HFFc6 (cell line): ENCODE measurements around the gene SUSD3. TPM values are rescaled to one million over a fixed set of nuclear protein-coding genes. Genes with fewer than 3 reads are reported as not detected.

Experiments used
- DNase-seq: peaks from one replicate; pipeline ENCODE4 v3.0.0-alpha.2; 2018
- H3K27ac Mint-ChIP-seq: 2 replicates; pipeline ENCODE4 v1.8.0; 2020; ENCODE audit warnings: mild to moderate bottlenecking, mixed read lengths
- H3K27me3 Mint-ChIP-seq: 2 replicates; pipeline ENCODE4 v1.8.0; 2021; ENCODE audit warnings: mild to moderate bottlenecking, moderate library complexity, mixed read lengths; ENCODE audit not compliant: insufficient read depth
- H3K36me3 Mint-ChIP-seq: 2 replicates; pipeline ENCODE4 v1.8.0; 2021; ENCODE audit warnings: low read depth, mixed read lengths
- H3K4me1 Mint-ChIP-seq: 2 replicates; pipeline ENCODE4 v1.8.0; 2020; ENCODE audit warnings: low read depth, mixed read lengths
- H3K4me3 Mint-ChIP-seq: 2 replicates; pipeline ENCODE4 v1.8.0; 2020; ENCODE audit warnings: mild to moderate bottlenecking, moderate library complexity, mixed read lengths
- H3K9me3 Mint-ChIP-seq: 2 replicates; pipeline ENCODE4 v1.8.0; 2020; ENCODE audit warnings: mild to moderate bottlenecking, mixed read lengths
- long read RNA-seq: library from polyadenylated mRNA; unstranded; transcript quantifications from one replicate; pipeline ENCODE4 v2.0.0, GENCODE V29; 2019
- total RNA-seq, 6 experiments: library from RNA; stranded (reverse); fragmentation: NEBNext Ultra II Directional; extraction: Animal tissue kit (Norgen Biotek cat#: 25700); gene quantifications; 2 replicates in 1 of 6; 3 replicates in 5 of 6; pipeline ENCODE4 v1.2.3, GENCODE V29; 2021
- TF ChIP-seq, protein P1 (sequence below): fragments of 200-600 bp; sonication (generic); IDR thresholded peaks from 2 replicates; pipeline ENCODE4 v1.5.0; 2021; ENCODE audit warnings: antibody characterized with exemption, mild to moderate bottlenecking

The SUSD3 gene
- under 1 TPM in 2 of 6 experiments, not detected in 4; 0.28 to 0.76 TPM for total RNA-seq
- long read RNA-seq, partial matches to known transcripts, result 0 of 1 reads
- long read RNA-seq, other reads (novel, unspliced or antisense), result 1 of 1 reads

- no peak within 1 kb of the TSS for H3K27ac Mint-ChIP-seq
- H3K4me1 Mint-ChIP-seq, result peaks cover 17% of the 10 kb centered on the region
- H3K9me3 Mint-ChIP-seq, result no peaks in the 10 kb centered on the region
- no peak for DNase-seq
- H3K27me3 Mint-ChIP-seq, result peaks cover 10% of the 10 kb centered on the region; the same call in 1 of the 2 replicates
- no peak within 1 kb of the TSS for H3K4me3 Mint-ChIP-seq
- H3K36me3 Mint-ChIP-seq, result no peaks in the 10 kb centered on the region
- TF ChIP-seq, protein P1, sequence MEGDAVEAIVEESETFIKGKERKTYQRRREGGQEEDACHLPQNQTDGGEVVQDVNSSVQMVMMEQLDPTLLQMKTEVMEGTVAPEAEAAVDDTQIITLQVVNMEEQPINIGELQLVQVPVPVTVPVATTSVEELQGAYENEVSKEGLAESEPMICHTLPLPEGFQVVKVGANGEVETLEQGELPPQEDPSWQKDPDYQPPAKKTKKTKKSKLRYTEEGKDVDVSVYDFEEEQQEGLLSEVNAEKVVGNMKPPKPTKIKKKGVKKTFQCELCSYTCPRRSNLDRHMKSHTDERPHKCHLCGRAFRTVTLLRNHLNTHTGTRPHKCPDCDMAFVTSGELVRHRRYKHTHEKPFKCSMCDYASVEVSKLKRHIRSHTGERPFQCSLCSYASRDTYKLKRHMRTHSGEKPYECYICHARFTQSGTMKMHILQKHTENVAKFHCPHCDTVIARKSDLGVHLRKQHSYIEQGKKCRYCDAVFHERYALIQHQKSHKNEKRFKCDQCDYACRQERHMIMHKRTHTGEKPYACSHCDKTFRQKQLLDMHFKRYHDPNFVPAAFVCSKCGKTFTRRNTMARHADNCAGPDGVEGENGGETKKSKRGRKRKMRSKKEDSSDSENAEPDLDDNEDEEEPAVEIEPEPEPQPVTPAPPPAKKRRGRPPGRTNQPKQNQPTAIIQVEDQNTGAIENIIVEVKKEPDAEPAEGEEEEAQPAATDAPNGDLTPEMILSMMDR, result no peak
Observed at GRCh38 chr9:93058355-93059010, at the start of gene SUSD3. Gene SUSD3 (plus strand): TSS chr9:93058701. CDS start chr9:93058743, 42 bp downstream.

DNA sequence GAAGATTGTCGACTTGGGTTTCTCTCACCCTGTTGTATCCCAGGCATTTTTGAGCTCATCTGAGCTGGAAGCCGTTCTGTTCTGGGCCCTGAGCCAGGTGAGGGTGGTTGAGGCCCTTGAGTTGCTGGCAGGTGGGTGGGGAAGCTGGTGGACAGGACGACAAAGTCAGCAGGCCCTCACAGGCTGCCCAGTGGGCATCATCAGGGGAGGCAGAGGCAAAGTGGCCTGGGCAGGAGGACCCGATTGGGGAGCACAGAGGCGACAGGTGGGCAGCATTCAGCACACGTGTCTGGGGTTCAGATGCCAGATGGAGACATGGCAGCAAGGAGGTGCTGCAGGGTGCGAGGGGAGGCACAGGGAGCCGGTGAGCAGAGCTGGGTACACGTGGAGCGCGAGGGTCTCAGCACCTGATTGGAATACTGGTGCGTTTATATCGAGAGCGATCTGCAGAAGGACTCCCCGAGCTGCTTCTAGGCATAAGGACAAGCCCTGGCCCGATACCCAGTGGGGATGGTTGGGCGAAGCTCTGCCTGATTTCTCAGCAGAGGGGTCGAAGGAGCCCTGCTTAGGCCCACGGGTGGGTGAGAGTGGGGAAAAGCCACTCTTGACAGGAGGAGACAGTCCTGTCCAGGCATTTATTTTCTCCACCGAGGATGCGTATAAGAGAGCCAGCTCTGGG, 49.0 kb upstream of the SUSD3 start:
- Mint-ChIP-seq H3K36me3 (no peaks in the 10 kb centered on the region), H3K27me3 (peaks cover 20% of the 10 kb centered on the region), H3K4me3 (no peak overlapping the region), H3K4me1 (no peaks in the 10 kb centered on the region), H3K9me3 (no peaks in the 10 kb centered on the region), H3K27ac (no peak overlapping the region)
- no peak for DNase-seq
- TF ChIP-seq, protein P1, result no peak

- TF ChIP-seq, protein P1, result no peak
- H3K4me1 Mint-ChIP-seq, result no peaks in the 10 kb centered on the region
- DNase-seq, result no peak
- H3K9me3 Mint-ChIP-seq, result no peaks in the 10 kb centered on the region
- H3K4me3 Mint-ChIP-seq, result no peak overlapping the region
- peaks cover 18% of the 10 kb centered on the region for H3K27me3 Mint-ChIP-seq
- H3K36me3 Mint-ChIP-seq, result no peaks in the 10 kb centered on the region
- no peak overlapping the region for H3K27ac Mint-ChIP-seq
Observed at GRCh38 chr9:93010056-93010455, 48.4 kb upstream of the SUSD3 start.

DNA sequence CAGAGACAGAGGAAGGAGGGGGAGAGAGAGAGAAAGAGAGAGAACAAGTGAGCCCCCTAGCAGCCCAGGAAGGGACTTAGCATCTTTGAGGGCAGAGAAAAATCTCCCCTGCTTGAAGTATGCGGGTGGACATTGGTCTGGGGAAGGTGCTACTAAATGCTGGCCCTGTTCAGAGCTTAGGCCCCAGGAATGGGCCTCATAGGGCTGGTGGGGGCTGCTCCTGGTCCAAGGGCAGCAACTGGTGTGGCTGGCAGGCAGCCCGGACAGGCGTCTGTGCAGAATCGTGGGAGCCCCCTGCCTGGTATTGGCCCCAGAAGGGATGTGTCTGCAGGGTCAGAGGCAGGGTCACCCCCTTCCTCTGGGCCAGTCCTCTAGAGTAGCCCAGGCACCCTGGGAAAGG, 47.8 kb upstream of the SUSD3 start:
- Mint-ChIP-seq H3K36me3 (no peaks in the 10 kb centered on the region), H3K9me3 (no peaks in the 10 kb centered on the region), H3K27me3 (peaks cover 20% of the 10 kb centered on the region), H3K4me3 (no peak overlapping the region), H3K4me1 (no peaks in the 10 kb centered on the region), H3K27ac (no peak overlapping the region)
- no peak for DNase-seq
- TF ChIP-seq, protein P1, result no peak

GRCh38 chr9:93011114-93011513, 47.4 kb upstream of the SUSD3 start:
- TF ChIP-seq, protein P1, result no peak
- no peak for DNase-seq
- no peaks in the 10 kb centered on the region for H3K9me3 Mint-ChIP-seq
- no peaks in the 10 kb centered on the region for H3K4me1 Mint-ChIP-seq
- H3K27ac Mint-ChIP-seq, result no peak overlapping the region
- no peaks in the 10 kb centered on the region for H3K36me3 Mint-ChIP-seq
- H3K27me3 Mint-ChIP-seq, result peaks cover 21% of the 10 kb centered on the region
- no peak overlapping the region for H3K4me3 Mint-ChIP-seq
